Stimulated activated CD4-positive, alpha-beta T cell treated with anti-CD3 and anti-CD28 coated beads, Interleukin-2, amount 100 ng/mL, for 48 hours (primary cell): ENCODE data around the gene EPB41.

Experiments used
- DNase-seq, 2 donors: peaks; one replicate each; pipeline ENCODE4 v3.0.0-alpha.2; 2020

Gene EPB41

DNA sequence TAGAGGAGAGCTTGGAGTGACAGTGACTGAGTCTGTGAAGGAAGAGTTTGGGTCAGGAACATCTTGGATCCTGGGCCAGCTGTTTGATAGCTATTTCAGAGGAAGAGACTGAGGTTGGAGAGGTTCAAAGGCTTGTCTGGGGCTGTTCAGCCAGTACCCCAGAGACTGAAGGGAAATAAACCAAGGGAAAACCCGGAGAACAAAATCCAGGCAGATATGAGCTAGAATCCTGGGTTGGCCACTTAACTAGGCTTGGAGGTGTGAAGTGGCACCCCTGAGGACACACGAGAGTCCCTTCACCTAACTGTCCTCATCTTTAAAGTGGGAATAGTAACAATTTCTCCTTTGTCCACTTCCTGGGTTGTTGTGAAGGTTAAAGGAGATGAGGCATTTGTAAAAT lies 23.1 kb upstream of the EPB41 start:
- no peak for DNase-seq

GRCh38 chr1:28893403-28894102 lies 20.8 kb upstream of the EPB41 start:
- no peak for DNase-seq

DNA sequence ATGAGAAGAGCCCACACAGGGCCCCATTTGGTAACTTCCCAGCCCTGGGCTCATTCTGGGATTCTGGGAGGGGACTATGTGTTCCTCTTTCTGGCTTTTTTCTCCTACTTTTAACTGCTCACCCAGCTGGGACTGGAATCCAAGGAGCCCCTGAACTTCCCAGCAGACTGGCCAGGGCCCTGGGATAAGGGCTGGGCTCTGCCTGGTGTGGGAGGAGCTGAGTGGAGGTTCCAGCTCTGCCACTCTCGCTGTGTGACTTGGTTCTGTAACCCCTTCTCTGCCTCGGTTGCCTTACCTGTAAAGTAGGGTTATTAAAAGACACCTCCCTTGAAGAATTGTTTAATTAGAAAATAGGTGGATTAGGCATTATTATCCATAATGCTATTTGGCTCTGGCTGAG lies 19.6 kb upstream of the EPB41 start:
- DNase-seq, result no peak

DNA sequence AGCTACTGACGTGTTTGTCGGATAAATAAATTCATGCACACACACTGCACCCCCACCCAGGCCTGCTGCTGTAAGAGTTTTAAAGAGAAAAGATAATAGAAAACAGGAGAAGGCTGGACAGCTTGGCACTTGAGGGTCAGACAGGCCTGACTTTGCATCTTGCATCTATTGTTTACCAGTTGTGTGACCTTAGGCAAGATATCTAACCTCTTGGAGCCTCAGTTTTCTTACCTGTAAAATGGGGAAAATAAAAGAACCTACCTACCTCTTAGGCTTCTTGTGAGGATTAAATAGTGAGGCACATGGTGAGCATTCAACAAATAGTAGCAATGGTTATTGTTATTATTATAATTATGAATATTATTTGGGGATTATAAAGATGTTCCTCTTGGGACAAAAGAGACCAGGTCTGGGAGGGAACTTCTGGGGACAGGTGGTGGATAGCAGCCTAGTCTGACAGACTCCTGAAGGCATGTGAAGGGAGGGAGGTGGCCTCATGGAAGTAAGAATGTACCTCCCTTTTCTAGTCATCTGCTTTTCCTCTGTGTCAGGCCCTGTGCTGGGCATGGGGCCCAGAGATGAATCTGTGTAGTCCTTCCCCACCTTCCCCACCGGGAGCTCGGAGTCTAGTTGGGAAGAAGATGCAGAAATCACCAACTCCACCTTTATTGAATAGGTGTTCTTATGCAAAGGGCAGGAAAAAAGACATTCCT lies 18.3 kb upstream of the EPB41 start:
- DNase-seq, result no peak

- DNase-seq, result no peak
These were observed 17.8 kb upstream of the EPB41 start for GRCh38 chr1:28896609-28896986.

DNA sequence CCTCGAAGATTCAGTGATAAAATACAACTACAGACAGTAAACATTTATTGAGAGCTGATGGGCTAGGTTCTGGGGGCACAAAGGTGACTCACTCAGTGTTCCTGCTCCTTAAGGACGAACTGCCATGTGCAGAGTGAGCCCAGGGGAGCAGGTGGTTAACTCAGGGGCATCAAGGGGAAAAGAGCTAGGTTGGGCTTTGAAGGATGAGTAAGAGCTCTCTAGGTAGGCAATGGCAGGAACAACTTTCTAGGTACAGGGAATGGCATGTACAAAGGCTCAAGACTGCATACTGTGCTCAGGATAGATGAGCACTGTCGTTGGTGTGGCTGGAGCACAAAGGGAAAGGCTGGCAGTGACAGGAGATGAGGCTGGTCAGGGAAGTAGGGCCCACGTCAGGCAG lies 16.6 kb upstream of the EPB41 start:
- DNase-seq, result no peak

DNA sequence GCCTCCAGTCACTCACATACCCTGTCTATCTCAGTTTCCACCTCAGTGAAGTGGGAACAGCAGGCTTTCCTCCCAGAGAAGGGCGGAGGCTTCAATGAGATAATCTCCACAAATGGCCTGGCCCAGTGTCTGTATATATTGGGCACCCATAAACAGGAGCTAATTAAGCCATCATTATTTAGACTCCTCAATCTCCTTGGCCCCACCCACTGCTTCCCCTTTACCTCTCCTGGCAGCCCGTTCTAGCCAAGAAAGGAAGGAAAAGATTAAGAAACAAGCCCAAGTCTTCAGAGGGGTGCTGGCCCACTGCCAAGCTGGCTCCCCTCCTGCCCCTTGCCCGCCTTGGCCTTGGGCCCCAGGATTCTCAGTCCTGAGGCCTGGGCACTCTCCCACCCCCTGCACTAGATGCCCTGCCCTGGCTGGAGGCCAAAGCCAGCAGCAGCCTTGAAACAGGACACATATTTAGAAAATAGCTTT lies 15.9 kb upstream of the EPB41 start:
- no peak for DNase-seq

DNA sequence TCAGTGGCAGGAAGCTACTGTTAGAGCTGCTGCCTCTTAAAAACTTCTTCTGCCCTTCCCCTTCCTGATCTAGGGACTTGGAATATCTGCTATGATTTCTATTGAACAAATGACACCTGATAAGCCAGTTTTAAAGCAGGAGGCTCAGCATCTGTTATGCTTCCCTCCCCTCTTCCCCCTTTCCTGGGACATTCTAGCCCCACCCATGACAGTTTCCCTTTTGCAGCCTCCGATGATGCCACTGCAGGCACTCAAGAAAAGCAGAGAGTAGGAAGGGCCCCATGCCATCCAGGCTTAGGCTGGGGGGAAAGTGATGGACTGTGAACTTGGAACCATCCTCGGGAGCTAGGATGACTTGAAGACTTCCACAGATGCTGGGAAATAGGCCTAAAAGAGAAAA lies 15.1 kb upstream of the EPB41 start:
- no peak for DNase-seq

- no peak for DNase-seq
These were observed 13.8 kb upstream of the EPB41 start for GRCh38 chr1:28900562-28900961.

GRCh38 chr1:28902738-28903137 lies 11.6 kb upstream of the EPB41 start:
- DNase-seq, result no peak

DNA sequence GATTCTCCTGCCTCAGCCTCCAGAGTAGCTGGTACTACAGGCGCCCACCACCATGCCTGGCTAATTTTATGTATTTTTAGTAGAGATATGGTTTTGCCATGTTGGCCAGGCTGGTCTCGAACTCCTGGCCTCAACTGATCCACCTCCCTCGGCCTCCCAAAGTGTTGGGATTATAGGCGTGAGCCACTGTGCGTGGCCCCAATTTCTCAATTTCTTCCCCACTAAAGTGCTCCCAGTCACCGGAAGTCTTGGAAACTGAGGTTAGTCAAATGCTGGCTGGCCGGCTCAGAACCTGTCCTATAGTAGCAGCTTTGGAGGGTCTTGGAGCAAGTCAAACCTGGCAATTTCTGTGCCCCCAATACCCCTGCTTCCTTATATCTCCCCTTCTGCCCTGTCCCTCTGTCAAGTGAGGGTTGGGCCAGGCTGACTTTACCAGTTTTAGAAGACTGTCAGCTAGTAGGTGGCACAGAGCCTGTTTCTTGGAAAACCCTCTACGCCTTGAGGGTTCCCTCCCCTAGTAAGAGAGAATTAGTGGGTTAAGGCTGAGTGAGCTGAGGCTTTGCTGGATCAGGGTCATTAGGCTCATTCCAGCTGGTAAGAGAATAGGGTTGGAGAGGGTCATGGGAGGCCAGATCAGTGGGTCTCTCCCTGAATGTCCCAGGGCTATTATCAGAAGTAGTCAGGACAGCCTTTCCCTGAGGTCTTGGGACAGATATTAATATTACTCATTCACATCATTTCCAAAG lies 8.3 kb upstream of the EPB41 start:
- no peak for DNase-seq

DNA sequence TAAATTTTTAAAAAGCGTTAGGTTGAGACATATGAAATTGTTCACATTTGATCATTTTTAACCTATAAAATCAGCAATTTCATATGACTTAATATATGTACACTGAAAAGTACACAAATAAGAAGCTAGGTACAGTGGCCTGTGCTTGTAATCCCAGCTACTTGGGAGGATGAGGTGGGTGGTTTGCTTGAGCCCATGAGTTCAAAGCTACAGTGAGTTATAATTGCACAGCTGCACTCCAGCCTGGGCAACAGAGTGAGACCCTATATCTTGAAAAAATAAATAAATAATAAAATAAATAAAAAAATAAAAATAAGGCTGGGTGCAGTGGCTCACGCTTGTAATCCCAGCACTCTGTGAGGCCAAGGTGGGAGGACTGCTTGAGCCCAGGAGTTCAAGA lies 5.2 kb upstream of the EPB41 start:
- DNase-seq, result no peak

- DNase-seq, result no peak
These were observed 3.8 kb upstream of the EPB41 start for GRCh38 chr1:28910379-28911115.

DNA sequence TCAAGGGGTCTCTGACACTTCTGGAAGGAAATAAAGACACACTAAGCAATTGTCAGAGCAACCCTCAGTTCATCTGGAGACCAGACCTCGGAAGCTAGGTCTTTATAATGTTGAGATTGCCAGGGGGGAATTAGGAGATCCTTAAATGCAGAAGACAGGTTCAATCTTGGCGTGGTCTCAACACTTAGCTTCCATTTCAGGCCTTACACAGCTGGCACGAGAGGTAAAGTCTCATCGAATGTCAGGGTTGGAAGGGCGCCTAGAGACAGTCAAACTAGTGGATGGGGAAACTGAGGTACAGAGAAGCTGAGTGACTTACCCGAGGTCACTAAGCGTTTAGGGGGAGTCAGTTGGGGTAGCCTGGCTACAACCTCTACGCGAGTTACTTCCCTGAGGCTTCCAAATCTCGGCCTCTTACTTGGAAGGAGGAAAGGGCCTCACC lies 562 bp upstream of the EPB41 start:
- no peak for DNase-seq

DNA sequence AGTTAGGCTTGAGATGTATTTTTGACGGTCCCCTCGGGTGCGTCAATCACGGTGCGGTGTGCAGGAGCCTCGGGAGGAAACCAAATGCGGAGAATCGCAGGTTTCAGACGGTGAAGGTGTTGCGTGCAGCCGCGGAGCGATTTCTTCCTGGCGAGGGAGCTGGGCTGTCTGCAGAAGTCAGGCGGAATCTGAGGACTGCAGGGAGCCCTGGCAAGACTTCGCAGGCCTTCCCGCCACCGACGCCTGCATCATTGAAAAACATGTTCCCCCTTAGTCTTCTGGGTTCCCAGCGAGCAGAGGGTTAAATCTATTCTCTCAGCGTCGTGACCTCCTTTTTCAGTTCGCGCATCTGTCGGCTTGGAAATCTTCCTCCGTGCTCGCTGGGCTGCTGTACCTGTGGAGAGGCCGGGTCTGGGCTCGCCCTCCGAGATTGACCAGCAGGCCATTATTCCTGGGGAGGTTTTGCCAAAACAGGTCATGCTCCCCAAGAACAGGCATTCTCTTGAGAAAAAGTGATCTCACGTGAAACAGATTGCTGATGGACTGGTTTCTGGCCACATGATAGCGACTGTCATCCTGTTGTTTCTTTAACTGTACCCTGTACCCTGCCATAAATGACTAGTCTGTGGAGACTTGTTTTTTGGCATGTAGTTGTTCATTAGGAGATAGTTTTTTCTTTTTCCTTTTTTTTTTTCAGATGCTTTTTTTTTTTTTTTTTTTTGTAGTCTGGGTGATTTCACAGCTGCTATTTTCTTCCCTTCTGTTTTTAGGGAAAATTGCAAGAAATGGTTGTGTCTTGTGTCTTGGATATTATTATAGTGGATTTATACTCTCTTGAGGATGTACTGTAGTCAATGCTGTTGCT lies 894 bp downstream of the EPB41 start:
- DNase-seq, result peak in 1 of 2 donors; percentile 33

- DNase-seq, result peak in 1 of 2 donors; percentile 14
These were observed 3.4 kb downstream of the EPB41 start for GRCh38 chr1:28917757-28918118.

DNA sequence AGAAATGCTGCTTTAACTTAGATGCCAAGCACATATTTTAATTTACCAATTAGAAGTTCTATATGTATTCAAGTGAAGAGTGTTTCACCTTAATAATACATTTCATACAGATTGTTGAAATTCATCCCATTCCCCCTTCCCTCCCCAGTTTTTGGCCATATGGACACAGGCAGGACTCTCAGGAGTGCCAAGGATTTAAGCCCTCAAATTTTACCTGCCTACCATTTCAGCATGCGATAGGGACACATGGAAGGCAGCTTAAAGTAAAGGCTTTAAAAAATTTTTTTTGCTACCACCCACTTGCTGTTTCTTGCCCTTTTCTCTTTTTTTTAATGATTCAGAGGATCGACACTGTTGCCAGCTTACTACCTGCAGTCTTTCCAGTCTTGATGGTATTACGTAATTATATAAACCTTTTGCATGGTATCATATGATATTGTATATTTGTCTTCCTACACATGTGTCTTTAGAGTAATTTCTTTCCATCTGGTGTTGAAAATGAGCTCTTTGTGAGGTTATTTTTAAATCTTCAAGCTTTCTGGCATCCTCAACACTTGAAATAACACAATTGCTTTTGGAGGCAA lies 7.0 kb downstream of the EPB41 start:
- no peak for DNase-seq

- no peak for DNase-seq
These were observed 11.1 kb downstream of the EPB41 start for GRCh38 chr1:28925350-28925891.

DNA sequence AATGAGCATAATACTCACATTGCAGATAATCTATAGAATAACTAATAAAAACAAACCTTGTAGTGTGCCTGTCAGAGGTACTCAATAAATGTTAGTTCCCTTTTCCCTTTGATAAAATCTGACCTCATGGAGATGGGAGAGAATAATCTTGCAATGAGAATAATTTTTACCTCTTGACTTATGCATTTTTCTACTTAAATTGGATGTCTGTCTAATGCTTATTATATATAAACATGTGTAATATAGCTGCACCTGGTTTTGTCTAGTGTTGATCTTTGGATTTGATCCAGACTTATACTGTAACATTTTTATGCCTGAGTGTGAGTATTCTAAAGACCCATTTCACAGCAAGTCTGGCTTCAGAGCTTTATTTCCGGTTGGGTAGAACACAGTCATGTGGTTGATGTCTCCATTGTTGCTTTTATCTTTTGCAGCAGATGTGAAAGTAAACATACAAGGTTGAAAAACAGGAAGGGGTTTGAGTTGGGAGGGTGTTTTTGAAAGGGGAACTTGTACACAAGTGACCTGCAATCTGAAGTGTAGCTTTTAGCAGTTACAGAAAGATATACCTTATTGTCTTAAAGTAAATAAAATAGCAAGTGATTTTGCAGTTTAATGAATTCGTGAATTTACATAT lies 12.4 kb downstream of the EPB41 start:
- no peak for DNase-seq

DNA sequence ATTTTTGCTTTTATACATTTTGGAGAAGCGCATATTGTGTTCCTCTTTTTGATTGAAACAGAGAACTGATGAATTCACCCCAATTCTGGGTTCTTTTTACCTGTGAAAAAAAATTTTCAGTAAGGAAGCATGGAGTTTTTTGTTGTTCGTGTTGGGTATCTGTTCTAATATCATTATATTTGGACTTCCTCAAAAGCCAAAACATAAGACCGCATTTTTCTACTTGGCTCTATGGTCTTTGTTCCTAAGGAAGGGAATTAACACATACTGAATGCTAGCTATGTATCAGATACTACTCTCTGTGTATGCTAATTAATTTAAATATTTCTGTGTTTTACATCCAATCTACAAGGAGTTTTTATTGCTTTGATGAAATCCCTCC lies 12.9 kb downstream of the EPB41 start:
- DNase-seq, result no peak
